Measurements from ENCODE around the gene LRRN2.

DNA sequence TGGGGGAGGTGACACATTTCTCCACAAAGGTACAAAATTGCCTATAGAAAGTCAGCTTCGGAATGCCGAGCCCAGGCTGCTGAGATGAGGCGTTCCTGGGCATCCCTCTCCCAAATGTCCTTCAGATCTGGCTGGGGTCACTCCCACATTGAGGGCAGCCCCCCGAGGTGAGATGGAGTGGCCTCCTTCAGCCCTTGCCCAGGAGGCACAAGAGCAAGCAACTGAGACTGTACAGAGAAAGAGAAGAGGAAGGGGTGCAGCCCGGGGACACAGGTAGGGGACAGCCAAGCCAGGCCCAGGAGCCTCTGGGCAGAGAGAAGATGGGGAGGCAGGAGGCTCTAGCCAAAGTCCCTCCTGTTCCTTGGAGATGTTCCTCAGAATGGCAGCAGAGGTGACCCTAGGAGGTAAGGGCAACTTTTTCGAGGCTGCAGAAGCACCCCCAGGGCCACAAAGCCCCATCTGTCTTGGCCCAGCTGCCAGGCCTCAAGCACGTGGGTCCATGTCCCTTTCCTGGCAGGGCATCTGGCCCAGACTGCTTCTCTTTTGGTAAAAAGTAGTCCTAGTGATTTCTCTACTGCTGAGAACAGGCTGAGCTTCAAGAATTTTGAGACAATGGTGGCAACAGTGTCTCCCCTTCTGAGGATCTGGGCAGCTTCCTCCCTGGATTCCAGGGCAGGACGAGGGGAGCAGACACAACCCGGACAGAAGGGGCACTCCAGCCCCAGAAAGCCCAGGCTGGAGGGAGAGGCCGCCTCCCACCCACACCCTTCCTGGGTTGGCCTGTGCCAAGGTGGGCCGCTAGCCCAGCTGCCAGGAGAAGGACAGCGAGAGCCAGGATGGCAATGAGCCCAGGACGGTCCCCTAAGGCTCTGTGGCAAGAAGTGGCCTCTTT lies 68.0 kb downstream of the LRRN2 start:
- no peak for TF ChIP-seq POLR2AphosphoS5 (IDR thresholded peaks at IDR 0.05; ENCODE audit: low read depth, low read length)
- TF ChIP-seq, protein P1, sequence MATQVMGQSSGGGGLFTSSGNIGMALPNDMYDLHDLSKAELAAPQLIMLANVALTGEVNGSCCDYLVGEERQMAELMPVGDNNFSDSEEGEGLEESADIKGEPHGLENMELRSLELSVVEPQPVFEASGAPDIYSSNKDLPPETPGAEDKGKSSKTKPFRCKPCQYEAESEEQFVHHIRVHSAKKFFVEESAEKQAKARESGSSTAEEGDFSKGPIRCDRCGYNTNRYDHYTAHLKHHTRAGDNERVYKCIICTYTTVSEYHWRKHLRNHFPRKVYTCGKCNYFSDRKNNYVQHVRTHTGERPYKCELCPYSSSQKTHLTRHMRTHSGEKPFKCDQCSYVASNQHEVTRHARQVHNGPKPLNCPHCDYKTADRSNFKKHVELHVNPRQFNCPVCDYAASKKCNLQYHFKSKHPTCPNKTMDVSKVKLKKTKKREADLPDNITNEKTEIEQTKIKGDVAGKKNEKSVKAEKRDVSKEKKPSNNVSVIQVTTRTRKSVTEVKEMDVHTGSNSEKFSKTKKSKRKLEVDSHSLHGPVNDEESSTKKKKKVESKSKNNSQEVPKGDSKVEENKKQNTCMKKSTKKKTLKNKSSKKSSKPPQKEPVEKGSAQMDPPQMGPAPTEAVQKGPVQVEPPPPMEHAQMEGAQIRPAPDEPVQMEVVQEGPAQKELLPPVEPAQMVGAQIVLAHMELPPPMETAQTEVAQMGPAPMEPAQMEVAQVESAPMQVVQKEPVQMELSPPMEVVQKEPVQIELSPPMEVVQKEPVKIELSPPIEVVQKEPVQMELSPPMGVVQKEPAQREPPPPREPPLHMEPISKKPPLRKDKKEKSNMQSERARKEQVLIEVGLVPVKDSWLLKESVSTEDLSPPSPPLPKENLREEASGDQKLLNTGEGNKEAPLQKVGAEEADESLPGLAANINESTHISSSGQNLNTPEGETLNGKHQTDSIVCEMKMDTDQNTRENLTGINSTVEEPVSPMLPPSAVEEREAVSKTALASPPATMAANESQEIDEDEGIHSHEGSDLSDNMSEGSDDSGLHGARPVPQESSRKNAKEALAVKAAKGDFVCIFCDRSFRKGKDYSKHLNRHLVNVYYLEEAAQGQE (IDR thresholded peaks at IDR 0.05; ENCODE audit: insufficient read depth in 1 of 2, low read depth in 2 of 2, low read length in 2 of 2), result no peak
- no peak for TF ChIP-seq SIN3A (IDR thresholded peaks at IDR 0.05; ENCODE audit: borderline replicate concordance, insufficient read depth, low read length)
- TF ChIP-seq TAF1 (IDR thresholded peaks at IDR 0.05; ENCODE audit: borderline replicate concordance, insufficient read depth, low read length), result no peak
- no peak for TF ChIP-seq FOXP2 (optimal IDR thresholded peaks at IDR 0.05; ENCODE audit: borderline replicate concordance, extremely low read depth, extremely low read length, insufficient read depth)

Data from PFSK-1 (cell line).